ENCODE data around the gene SPHK2. TPM values are rescaled to one million over a fixed set of nuclear protein-coding genes. Genes with fewer than 3 reads are reported as not detected.

The SPHK2 gene
- total RNA-seq, 4 donors from 2014 or later: 15.9 to 24.5 (median 17.0) TPM

GRCh38 chr19:48603001-48603400, 16.3 kb upstream of the SPHK2 start:
- intact Hi-C loops (cut with DNase I): no loop called here
- Histone ChIP-seq H3K4me3 (no peak overlapping the region), H3K36me3 (no peaks in the 10 kb centered on the region), H3K9me3 (no peaks in the 10 kb centered on the region), H3K27ac (replicated peaks in 1 of 4) (no peak overlapping the region), H3K27me3 (peaks cover 0 to 29% (median 0%) of the 10 kb centered on the region in 4 donors), H3K4me1 (no peaks in the 10 kb centered on the region)
- WGBS: 76% methylated on average over 9 of the region's 9 CpGs
- TF ChIP-seq CTCF (IDR thresholded peaks at IDR 0.05): no peak
- no peak for TF ChIP-seq POLR2AphosphoS5 (IDR thresholded peaks at IDR 0.05)
- TF ChIP-seq EP300 (IDR thresholded peaks at IDR 0.05): no peak
- TF ChIP-seq POLR2A (IDR thresholded peaks at IDR 0.05; ENCODE audit: low read depth): no peak
- DNase-seq (ENCODE audit: extremely low spot score): no peak

- Histone ChIP-seq H3K9me3 (no peaks in the 10 kb centered on the region), H3K36me3 (no peaks in the 10 kb centered on the region), H3K4me3 (no peak overlapping the region), H3K27me3 (peaks cover 0 to 25% (median 0%) of the 10 kb centered on the region in 4 donors), H3K4me1 (no peaks in the 10 kb centered on the region), H3K27ac (replicated peaks in 1 of 4) (no peak overlapping the region)
- no peak for DNase-seq (ENCODE audit: extremely low spot score)
- intact Hi-C loops (cut with DNase I): no loop called here
- TF ChIP-seq POLR2AphosphoS5 (IDR thresholded peaks at IDR 0.05): no peak
- no peak for TF ChIP-seq EP300 (IDR thresholded peaks at IDR 0.05)
- no peak for TF ChIP-seq POLR2A (IDR thresholded peaks at IDR 0.05; ENCODE audit: low read depth)
- no peak for TF ChIP-seq CTCF (IDR thresholded peaks at IDR 0.05)
- WGBS: 93% methylated on average over 38 of the region's 39 CpGs
Measured at GRCh38 chr19:48603449-48603848, 15.9 kb upstream of the SPHK2 start.

- 83% methylated on average over 6 of the region's 9 CpGs for WGBS
- no peak for TF ChIP-seq POLR2AphosphoS5 (IDR thresholded peaks at IDR 0.05)
- no peak for TF ChIP-seq EP300 (IDR thresholded peaks at IDR 0.05)
- TF ChIP-seq CTCF (IDR thresholded peaks at IDR 0.05): no peak
- TF ChIP-seq POLR2A (IDR thresholded peaks at IDR 0.05; ENCODE audit: low read depth): no peak
- peaks cover 0 to 1% (median 0%) of the 10 kb centered on the region in 4 donors for H3K4me1 ChIP-seq
- intact Hi-C loops (cut with DNase I): no loop called here
- no peak overlapping the region for H3K27ac ChIP-seq (replicated peaks in 1 of 4)
- H3K9me3 ChIP-seq: no peaks in the 10 kb centered on the region
- H3K36me3 ChIP-seq: no peaks in the 10 kb centered on the region
- no peak overlapping the region for H3K4me3 ChIP-seq
- no peak for DNase-seq (ENCODE audit: extremely low spot score)
- H3K27me3 ChIP-seq: peaks cover 0 to 21% (median 0%) of the 10 kb centered on the region in 4 donors
Measured at GRCh38 chr19:48603850-48604249, 15.5 kb upstream of the SPHK2 start.

- Histone ChIP-seq H3K9me3 (no peaks in the 10 kb centered on the region), H3K4me1 (peaks cover 0 to 3% (median 0%) of the 10 kb centered on the region in 4 donors), H3K27me3 (no peaks in the 10 kb centered on the region), H3K36me3 (no peaks in the 10 kb centered on the region), H3K4me3 (no peak within 1 kb of the TSS), H3K27ac (replicated peaks in 1 of 4) (no peak within 1 kb of the TSS)
- 86% methylated on average over 19 of the region's 39 CpGs for WGBS
- TF ChIP-seq POLR2AphosphoS5 (IDR thresholded peaks at IDR 0.05) (no peak), EP300 (IDR thresholded peaks at IDR 0.05) (no peak), POLR2A (IDR thresholded peaks at IDR 0.05; ENCODE audit: low read depth) (no peak), CTCF (IDR thresholded peaks at IDR 0.05) (no peak)
- DNase-seq (ENCODE audit: extremely low spot score): no peak
- intact Hi-C loops (cut with DNase I): no loop called here
Measured at GRCh38 chr19:48606463-48607358, 12.6 kb upstream of the SPHK2 start, which contains the start of gene SPACA4. SPACA4 (plus strand) TSS chr19:48606742; CDS start chr19:48606979, 237 bp downstream.

Data from esophagus muscularis mucosa (tissue), 4 donors.